ENCODE data around the gene TMA16.
"Not testable (repeated sequence)": the region's sequence is repeated elsewhere in the genome, so short reads cannot be mapped to it uniquely, and the experiment has no call there.

TMA16 gene

DNA sequence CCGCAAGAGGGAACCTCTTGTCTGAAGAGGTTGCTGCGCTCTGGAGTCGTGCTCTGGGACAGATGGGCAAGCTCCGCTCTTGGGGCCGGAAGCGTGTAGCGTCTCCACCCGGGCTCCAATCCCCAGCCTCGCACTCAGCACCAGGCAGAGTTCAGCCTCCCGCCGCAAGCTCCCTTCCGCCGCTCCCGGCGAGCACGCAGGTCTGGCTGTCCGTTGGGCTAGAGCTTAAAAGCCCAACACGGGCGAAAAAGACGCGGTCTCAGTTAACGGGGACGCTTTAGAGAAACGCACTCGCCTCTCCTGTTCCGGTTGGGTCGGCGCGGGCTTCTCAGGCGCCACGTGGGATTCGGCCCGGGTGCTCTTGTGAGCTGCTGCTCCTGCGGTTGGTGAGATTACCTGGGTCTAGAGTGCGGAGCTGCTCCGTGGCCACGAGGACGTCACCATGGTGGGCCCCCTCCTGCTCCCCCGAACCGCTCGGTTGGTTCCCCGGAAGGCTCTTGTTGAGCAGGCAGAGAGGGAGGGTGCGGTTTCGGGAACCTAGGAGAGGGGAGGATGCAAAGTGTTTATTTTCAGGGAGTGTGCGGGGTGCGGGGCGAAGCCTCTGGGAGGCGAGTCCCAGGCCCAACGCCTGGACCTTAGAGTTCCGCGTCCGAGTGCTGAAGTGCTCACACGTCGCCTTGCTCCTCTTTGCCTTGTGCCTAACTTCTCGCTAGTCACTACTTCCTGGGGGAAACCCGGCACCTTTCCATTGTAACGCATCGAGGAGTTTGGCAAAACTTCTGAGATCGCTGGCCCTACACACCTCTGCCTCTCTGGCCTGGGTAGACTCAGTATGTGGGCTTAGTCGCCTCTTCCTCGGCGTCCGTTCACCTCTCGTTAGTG is at the start of gene TMA16:
Gene TMA16, plus strand, starts transcription at position 331 of the 882 bp plus-strand sequence. Its CDS starts 112 bp downstream, at position 443.
- peak; percentile 73 for DNase-seq (ENCODE audit: low read depth)

DNA sequence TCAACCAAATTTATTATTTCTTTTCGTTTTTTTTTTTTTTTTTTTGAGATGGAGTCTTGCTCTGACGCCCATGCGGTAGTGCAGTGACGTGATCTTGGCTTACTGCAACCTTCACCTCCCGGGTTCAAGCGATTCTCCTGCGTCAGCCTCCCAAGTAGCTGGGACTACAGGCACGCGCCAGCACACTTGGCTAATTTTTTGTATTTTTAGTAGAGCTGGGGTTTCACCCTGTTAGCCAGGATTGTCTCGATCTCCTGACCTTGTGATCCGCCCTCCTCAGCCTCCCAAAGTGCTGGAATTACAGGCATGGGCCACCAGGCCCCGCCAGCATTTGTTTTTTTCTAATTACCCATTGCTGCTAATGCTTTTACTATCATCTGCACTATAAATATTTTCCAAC is 47.5 kb upstream of the TMA16 start:
- DNase-seq (ENCODE audit: low read depth) = not testable (repeated sequence)

DNA sequence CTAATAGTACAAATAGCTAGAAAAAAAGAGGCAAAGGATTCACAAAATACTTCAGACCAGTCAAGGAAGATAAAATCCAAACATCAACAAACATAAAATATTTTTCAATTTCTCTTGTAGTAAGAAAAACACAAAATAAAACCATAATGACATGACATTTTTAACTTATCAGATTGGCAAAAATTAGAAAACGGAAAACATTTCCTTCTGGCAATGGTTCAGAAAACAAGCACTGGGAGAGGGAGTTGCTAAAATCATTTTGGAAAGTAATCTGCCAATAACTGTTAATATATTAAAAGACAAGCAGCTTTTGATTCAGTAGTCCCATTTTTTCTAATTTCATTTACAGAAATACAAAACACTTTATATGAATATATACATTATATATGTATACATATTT is 47.0 kb upstream of the TMA16 start:
- no peak for DNase-seq (ENCODE audit: low read depth)

DNA sequence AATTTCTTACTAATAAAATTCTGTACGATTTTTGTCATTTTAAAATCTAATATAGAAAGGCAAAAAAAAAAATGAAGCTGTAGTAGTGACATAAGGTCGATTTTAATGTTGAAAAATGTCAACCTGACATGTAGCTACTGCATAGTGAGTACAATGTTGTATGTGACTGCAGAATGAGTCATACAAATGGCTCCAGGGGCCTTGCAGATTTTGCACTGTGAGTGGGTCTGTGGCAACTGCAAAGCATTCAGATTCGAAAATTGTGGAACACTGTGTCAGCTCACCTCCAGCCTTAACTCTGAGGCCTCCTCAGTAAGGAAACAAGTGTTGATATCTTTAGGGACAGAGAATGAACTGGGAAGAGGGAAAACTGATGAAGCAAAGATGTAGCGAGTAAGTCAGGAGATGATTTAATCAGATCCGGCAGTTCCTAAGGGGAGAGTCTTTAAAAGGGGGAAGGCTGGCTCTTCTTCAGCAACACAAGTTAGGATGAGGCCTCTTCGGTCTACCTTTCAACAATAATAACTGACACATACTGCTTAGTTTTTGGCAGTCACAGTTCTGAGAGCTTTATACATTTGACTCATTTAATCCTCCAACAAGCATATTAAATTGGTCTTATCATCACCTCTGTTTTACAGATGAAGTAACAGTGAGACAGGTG is 45.8 kb upstream of the TMA16 start:
- DNase-seq (ENCODE audit: low read depth) = peak; percentile 26

DNA sequence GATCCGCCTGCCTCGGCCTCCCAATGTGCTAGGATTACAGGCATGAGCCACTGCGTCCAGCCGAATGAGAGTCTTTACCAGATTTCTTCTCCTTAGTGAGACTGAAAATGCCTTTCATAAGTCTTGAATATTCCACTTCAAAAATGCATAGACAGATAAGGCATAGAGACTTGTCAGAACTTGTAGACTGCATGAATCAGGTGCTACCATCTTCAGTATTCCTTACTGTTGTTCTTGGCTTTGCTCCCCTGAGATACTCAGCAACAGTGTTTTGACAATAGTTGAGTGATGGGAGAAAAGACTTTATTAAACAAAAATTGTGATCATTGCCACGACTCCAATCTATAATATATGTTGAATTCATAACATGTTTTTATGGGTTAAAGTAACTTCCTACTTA is 31.9 kb upstream of the TMA16 start:
- no peak for DNase-seq (ENCODE audit: low read depth)

DNA sequence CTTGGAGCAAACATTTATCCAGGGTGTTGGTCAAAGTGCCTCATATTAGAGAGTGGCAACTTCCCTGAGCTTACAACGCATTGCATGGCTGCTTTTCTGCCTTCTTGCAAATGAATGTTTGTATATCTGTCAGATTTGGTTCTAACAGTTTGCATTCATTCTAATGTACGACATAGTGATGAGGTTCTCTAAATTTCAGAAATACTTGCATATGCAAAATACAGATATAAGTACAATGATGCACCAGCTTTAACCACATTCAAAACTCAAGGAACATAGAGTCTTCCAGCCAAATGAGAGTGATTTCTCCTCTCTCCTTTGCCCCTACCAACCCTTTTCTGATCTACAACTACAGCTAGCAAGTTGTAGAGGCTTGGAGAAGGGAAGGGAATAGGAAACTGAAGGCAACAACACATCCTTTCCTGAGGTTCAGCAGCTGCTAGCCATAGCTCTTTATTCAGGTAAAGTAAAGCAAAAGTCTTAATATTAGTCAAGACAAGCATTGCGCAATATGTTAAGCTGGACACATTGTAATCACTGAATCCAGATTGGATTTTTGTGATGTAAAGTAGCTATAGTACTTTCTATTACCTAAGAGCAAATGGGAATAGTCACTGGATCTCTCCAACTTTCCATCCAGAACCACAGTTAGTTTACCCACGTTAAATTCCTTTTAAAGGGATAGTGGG is 27.3 kb upstream of the TMA16 start:
- DNase-seq (ENCODE audit: low read depth) = no peak

DNA sequence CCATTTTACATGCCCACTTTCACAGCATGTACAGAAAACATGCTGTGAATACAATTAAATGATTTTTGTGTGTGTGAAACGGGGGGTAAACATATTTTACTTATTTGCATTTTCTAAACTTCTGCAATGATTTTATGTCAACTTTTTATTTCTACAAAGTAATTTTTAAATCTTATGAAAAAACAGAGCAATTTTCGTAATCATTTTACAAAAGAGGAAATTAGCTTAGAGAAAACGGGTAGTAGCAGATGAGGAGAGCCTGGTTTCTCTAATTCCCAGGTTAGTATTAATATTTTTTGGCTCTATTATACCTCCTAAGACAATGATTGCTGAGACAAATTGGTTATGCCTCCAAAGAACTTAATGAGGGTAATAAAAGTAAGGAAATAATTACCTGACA is 24.1 kb upstream of the TMA16 start:
- no peak for DNase-seq (ENCODE audit: low read depth)

DNA sequence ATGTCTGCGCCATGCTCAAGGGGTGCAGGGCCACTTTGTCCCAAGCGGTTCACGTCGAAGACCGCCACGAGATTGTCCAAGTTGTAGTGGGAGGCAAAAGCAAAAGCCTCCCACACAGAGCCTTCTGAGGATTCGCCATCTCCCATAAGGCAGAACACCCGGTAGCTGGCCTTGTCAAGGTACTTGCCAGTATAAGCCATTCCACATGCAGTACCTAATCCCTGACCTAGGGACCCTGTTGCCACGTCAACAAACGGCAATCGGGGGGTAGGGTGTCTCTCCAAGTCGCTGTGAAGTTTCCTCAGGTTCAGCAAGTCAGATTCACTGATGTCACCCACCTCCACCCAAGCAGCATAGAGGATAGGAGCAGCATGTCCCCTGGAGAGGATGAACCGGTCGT is 21.4 kb upstream of the TMA16 start:
- no peak for DNase-seq (ENCODE audit: low read depth)

DNA sequence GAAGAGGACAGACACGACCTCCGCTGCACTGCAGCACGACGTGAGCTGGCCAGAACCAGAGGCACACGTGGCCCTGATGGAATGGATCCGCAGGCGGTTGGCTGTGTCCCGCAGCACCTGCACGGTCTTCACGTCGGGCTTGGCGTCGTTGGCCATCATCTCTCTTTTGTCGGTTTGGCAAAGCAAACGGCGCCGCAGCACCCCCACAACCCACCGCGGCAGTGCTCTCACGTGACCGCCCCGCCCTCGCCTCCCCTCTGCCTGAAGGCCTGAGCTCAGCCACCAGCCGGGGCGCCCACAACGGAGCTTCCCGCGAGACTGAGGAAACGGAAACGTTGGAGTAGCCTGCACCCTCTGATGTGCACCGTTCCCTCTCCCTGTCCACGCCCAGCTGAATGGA is 20.9 kb upstream of the TMA16 start, which contains the start of gene TKTL2:
Gene TKTL2, minus strand, starts transcription at position 179 of the 400 bp plus-strand sequence. Its CDS starts 20 bp downstream, at position 159.
- DNase-seq (ENCODE audit: low read depth) = no peak

DNA sequence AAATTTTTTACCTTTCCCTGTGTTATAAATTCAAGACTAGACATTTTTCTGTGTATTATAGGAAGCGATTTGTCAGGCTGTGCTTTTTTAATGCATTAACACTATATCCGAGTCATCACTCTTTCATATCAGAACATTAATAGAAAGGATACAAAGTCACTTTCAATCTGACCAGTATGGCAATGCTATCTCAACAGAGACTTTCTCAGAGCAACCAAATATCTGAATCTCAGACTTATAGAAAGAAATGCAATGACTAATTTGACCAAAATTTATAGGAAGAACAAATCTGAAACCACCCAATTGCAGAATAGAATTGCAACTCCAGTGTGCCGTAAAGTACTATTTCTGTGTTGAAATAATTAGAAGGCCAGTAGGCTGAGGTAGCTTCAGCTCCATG is 20.5 kb upstream of the TMA16 start:
- no peak for DNase-seq (ENCODE audit: low read depth)

DNA sequence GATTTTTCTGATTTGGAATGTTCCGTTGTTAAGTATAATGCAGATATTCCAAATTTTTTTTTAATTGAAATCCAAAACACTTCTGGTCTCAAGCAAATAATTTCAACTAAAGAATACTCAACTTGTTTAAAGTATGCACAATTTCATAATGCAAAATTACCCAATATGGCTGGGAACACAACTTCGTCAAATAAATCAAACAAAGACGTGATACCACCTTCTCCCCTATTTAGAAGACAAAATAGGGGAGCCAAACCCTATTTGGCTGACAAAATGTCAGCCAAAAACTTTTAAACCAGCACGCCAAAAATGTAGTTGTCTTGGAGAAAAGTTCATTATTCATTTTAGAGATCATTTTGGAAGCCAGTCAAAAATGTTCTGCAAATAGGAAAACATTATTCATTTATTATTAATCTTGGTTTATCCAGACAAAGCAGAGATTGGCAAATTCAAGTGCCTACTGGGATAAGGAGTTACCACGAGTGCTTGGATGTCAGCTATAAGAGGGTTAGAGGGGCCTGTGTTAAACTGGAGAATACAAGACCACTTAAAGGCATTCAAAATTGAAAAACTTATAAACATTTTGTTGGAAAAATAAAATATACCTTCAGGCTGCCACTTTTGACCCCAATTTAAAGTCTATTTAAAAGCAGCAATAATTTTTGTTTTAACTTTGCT is 17.6 kb upstream of the TMA16 start:
- DNase-seq (ENCODE audit: low read depth) = no peak

DNA sequence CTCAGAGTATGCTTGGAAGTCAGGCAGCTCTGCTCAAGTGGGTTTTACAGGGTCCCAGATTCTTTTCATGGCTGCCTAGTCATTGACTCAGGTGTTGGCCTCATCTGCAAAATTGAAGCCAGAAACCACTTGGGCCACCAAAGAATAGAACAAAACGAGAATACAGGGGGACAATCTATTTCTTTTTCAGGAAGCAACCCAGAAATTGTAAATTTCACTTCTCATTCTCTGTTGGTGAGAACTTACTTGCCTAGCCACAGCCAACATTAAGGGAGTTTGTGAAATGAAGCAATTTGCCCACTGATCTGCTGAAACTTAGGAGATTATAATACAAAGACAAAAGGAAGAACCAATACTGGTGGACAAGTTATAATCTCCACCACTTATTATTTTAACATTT is 12.3 kb upstream of the TMA16 start:
- no peak for DNase-seq (ENCODE audit: low read depth)

DNA sequence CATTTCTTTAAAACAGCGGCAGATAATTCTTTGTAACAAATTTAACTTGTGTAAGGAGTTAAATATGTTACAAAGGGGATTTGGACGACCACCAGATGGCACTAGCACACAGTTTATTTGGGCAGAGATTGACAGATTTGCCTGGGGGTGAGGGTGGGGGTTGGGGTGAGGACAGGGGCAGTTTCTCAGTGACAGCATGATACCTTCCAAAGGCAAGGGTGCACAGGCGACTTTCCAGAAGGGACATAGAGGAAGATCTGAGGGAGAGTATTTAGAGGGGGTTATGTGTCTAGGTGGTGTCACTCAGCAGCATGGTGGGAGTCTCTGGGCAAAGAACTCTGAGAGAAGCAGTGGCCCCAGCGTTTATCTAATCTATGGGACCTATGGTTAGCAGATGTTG is 9.6 kb upstream of the TMA16 start:
- peak; percentile 13 for DNase-seq (ENCODE audit: low read depth)

DNA sequence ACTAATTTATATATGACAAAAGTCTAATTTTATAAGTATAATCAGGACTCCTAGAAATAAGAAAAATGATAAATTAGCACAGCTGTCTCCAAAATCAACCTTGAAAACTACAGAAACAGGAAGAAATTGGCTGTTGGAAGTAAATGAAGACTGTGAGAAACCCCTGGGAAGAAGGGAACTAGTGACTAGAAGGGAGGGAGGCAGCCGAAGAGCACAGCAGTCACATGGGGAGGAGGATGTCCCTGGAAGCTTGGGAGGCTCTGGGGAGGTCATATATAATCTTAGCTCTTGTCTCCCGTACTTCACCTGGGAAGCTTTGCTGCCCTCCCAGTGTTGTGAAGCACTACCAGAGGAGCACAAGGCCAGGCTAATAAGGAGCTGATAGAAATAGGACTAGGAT is 8.9 kb upstream of the TMA16 start:
- no peak for DNase-seq (ENCODE audit: low read depth)

DNA sequence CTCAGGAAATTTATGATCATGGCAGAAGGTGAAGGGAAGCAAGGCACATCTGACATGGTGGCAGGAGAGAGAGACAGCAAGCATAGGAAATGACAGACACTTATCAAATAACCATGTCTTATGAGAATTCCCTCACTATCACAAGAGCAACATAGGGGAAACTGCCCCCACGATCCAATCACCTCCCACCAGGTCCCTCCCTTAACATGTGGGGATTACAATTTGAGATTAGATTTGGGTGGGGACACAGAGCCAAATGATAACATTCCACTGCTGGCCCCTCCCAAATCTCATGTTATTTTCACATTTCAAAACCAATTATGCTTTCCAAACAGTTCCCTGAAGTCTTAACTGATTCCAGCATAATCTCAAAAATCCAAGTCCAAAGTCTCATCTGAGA is 8.2 kb upstream of the TMA16 start:
- no peak for DNase-seq (ENCODE audit: low read depth)

DNA sequence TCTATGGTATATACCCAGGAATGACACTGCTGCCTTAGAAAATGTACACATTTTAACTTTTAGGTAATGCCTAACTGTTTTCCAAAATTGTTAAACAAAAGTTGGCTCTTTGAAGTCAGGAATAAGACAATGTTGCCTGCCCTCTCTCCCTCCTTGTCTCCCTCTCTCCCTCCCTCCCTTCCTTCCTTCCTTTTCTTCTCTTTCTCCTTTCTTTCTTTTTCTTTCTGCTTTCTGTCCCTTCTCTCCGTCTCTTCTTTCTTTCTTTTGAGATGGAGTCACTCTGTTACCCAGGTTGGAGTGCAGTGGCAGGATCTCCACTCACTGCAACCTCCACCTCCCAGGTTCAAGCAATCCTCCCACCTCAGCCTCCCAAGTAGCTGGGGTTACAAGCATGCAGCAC is 4.6 kb upstream of the TMA16 start:
- DNase-seq (ENCODE audit: low read depth) = no peak

DNA sequence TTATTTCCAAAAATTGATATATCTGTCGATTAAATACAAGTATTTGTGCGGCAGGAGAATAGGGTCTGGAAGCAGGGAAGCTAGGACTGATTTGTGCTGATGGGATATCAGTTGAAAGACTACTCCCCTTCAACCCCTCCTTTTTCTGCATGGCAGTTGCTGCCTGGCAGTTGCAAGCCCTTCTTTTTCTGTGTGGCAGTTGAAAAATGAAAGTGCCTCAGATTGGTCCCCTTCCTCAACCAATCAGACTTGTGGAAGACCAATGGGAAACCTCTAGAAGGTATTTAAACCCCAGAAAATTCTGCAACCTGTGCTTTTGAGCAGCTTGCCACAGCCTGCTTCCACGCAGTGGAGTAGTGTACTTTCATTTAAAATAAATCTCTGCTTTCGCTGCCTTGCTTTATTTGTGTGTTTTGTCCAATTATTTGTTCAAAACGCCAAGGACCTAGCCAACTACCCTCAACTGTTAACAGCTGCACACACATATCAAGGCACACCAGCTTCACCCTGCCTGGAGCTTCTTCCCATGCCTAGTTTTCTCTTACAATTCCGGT is 1.5 kb upstream of the TMA16 start:
- no peak for DNase-seq (ENCODE audit: low read depth)

DNA sequence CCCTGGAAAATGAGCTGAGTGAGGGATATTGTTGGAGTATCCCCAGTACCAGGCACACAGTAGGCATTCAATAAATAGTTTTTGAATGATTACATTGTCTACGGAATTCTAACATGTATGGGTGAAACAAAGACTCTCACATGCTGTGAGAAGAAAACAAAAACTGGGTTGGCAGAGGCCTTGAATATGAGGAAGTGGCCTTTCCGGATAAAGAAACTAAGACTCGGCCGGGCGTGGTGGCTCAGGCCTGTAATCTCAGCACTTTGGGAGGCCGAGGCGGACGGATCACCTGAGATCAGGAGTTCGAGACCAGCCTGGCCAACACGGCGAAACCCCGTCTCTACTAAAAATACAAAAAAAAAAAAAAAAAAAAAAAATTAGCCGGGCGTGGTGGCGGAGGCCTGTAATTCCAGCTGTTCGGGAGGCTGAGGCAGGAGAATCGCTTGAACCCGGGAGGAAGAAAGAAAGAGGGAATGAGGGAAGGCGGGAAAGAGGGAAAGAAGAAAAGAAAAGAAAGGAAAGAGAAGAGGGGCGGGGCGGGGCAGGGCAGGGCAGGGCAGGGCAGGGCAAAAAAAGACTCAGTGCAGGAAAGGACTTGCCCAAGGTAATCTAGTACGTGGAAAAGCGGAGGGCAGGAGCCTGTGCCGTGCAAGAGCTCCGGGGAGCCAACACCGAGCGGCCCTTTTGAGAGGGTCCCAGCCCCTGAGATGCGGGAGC is 689 bp upstream of the TMA16 start:
- DNase-seq (ENCODE audit: low read depth) = no peak

DNA sequence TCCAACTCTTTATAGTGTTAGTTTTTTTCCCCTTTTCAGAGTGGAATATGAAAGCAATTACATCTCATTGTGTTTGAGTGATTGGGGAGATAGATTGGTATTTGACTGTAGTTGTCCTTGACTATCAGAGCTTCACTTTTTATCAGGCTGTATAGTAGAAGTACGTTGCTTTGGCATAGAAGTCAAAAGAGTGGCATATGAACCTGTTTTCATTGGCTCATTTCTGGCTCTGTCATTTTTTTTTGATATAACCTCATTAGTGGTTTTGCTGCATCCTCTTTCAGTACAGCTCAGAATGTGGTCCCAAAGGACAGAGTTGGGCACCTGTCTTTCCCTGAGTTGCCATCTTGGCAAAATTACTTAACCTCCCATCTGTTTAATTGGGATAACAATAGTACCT is 1.4 kb downstream of the TMA16 start:
- DNase-seq (ENCODE audit: low read depth) = no peak

DNA sequence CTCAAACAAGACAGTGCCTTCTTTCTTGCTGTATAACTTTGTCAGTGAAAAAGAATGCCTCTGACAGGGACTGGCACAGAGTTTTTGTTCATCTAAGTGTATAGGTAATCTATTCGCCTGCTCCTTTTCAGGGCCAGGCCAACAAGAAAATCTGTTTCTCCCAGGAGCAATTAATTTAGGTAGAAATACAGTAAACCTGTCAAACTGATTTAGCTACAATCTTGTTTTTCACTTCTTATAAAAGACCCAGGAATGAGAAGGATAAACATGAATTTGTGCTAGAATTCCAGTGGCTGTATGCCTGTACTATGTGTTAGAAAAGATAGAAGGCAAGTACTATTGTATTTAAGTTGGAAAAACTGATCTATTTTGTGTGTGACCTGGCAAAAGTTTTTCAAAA is 6.1 kb downstream of the TMA16 start:
- DNase-seq (ENCODE audit: low read depth) = no peak

DNA sequence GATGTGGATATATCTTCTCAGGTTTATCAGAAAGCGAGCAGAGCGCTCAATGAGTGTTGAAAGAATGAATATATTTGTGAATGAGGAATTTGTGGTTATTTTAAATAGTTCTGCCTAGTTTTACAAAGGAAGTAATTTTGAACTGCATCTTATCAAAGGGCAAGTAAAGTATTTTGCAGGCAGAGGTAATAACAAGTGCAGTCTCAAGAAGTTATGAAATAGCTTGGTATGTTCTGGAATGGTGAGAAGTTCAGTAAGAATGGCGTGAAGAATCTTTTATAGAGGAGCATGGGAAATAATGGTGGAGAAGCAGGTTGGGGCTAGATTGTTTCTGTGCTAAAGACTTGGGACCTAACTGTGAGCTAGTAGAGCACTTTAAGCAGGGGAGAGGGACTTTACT is 10.9 kb downstream of the TMA16 start:
- no peak for DNase-seq (ENCODE audit: low read depth)

All from HS-5 (cell line).